OCI-LY3 (cell line): ENCODE measurements around the gene LCE2A.
A peak's percentile ranks its signal among the peaks of the same experiment; 100 is the strongest.

Source experiments
- H2AFZ ChIP-seq: fragments of 200-600, 300-600 bp; shearing (Covaris generic); 2 replicates; pipeline ENCODE4 v1.6.0; 2014; ENCODE audit warnings: antibody characterized with exemption, low read depth, low read length
- H3K27ac ChIP-seq: fragments of 200-600, 300-600 bp; sonication (generic); 2 replicates; pipeline ENCODE4 v1.5.1; 2014; ENCODE audit warnings: mild to moderate bottlenecking, low read length, moderate library complexity, mixed read lengths
- H3K27me3 ChIP-seq: fragments of 200-600, 300-600 bp; sonication (generic); 2 replicates; pipeline ENCODE4 v1.6.1; 2014; ENCODE audit warnings: low read depth, low read length, mixed read lengths
- H3K36me3 ChIP-seq: fragments of 200-600, 300-600 bp; sonication (generic); replicated peaks from 2 replicates; pipeline ENCODE3; 2014; ENCODE audit warnings: low read depth, low read length, mixed read lengths
- H3K4me1 ChIP-seq: fragments of 300-600, 200-600 bp; sonication (generic); 2 replicates; pipeline ENCODE4 v1.6.1; 2014; ENCODE audit warnings: low read length, mixed read lengths
- H3K4me2 ChIP-seq: fragments of 200-600, 300-600 bp; sonication (generic); 2 replicates; pipeline ENCODE4 v1.6.1; 2014; ENCODE audit warnings: low read length, mixed read lengths
- H3K4me3 ChIP-seq: fragments of 300-600, 200-600 bp; sonication (generic); 2 replicates; pipeline ENCODE4 v1.5.1; 2014; ENCODE audit warnings: antibody characterized with exemption, mild to moderate bottlenecking, low read length, moderate library complexity
- H3K79me2 ChIP-seq: fragments of 300-600, 200-600 bp; shearing (Covaris generic); 2 replicates; pipeline ENCODE4 v1.6.1; 2014; ENCODE audit warnings: mild to moderate bottlenecking, low read length, mixed read lengths
- H3K9ac ChIP-seq: fragments of 300-600, 200-600 bp; shearing (Covaris generic); 2 replicates; pipeline ENCODE4 v1.6.0; 2014; ENCODE audit warnings: mild to moderate bottlenecking, low read length, moderate library complexity
- H3K9me3 ChIP-seq: fragments of 200-600, 300-600 bp; shearing (Covaris generic); 2 replicates; pipeline ENCODE4 v1.6.1; 2014; ENCODE audit warnings: low read length, mixed read lengths; ENCODE audit not compliant: insufficient read depth
- H4K20me1 ChIP-seq: fragments of 200-600, 300-600 bp; sonication (generic); 2 replicates; pipeline ENCODE4 v1.6.1; 2016; ENCODE audit warnings: low read length, mixed read lengths; ENCODE audit not compliant: insufficient read depth
- EZH2phosphoT487 ChIP-seq: fragments of 200-600 bp; shearing (Covaris generic); IDR thresholded peaks from 2 replicates; pipeline ENCODE4 v1.6.1; 2018; ENCODE audit warnings: antibody characterized with exemption, mixed run types, low read depth
- TF ChIP-seq, protein P1 (sequence below): fragments of 200-600, 300-600 bp; sonication (generic); IDR thresholded peaks from 2 replicates; pipeline ENCODE4 v1.5.1; 2014; ENCODE audit warnings: antibody characterized with exemption, low read length, low read depth

The LCE2A gene

GRCh38 chr1:152728986-152729385 is 30.8 kb downstream of the LCE2A start:
- TF ChIP-seq, protein P1, sequence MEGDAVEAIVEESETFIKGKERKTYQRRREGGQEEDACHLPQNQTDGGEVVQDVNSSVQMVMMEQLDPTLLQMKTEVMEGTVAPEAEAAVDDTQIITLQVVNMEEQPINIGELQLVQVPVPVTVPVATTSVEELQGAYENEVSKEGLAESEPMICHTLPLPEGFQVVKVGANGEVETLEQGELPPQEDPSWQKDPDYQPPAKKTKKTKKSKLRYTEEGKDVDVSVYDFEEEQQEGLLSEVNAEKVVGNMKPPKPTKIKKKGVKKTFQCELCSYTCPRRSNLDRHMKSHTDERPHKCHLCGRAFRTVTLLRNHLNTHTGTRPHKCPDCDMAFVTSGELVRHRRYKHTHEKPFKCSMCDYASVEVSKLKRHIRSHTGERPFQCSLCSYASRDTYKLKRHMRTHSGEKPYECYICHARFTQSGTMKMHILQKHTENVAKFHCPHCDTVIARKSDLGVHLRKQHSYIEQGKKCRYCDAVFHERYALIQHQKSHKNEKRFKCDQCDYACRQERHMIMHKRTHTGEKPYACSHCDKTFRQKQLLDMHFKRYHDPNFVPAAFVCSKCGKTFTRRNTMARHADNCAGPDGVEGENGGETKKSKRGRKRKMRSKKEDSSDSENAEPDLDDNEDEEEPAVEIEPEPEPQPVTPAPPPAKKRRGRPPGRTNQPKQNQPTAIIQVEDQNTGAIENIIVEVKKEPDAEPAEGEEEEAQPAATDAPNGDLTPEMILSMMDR = no peak
- TF ChIP-seq EZH2phosphoT487 = no peak
- Histone ChIP-seq H2AFZ (no peak overlapping the region), H3K27ac (no peak overlapping the region), H4K20me1 (no peaks in the 10 kb centered on the region), H3K36me3 (no peaks in the 10 kb centered on the region), H3K4me1 (no peaks in the 10 kb centered on the region), H3K4me2 (no peak overlapping the region), H3K4me3 (no peak overlapping the region), H3K9ac (no peak overlapping the region), H3K79me2 (no peaks in the 10 kb centered on the region), H3K27me3 (peaks cover 32% of the 10 kb centered on the region), H3K9me3 (no peaks in the 10 kb centered on the region)

GRCh38 chr1:152735648-152736047 is 37.5 kb downstream of the LCE2A start:
- Histone ChIP-seq H3K79me2 (no peaks in the 10 kb centered on the region), H2AFZ (no peak overlapping the region), H3K27ac (no peak overlapping the region), H3K4me2 (no peak overlapping the region), H4K20me1 (no peaks in the 10 kb centered on the region), H3K9ac (no peak overlapping the region), H3K36me3 (no peaks in the 10 kb centered on the region), H3K9me3 (no peaks in the 10 kb centered on the region), H3K4me1 (no peaks in the 10 kb centered on the region), H3K27me3 (peaks cover 49% of the 10 kb centered on the region), H3K4me3 (no peak overlapping the region)
- TF ChIP-seq, protein P1 = peak; percentile 49
- no peak for TF ChIP-seq EZH2phosphoT487

DNA sequence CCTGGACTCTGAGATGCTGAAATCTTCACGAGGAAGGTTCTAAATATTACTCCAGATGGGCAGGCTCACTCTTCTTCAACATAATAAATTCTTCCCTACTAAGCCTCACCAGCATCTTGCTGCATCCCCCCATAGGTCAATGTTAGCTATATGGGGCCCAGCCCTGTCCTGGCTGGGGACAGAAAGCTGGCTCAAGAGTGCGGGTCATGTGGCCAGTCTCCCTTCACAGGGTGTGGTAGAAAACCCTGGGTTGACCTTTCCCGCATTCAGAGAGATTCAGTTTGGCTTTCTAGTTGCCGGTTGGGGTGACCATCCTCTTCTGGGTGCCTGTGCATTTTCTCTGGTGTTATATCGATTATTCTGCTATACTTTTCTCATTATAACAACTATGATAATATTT is 39.9 kb downstream of the LCE2A start:
- no peak overlapping the region for H3K4me2 ChIP-seq
- H3K27me3 ChIP-seq = peaks cover 60% of the 10 kb centered on the region
- no peak for TF ChIP-seq EZH2phosphoT487
- TF ChIP-seq, protein P1 = no peak
- no peak overlapping the region for H3K9ac ChIP-seq
- no peak overlapping the region for H3K27ac ChIP-seq
- no peaks in the 10 kb centered on the region for H3K36me3 ChIP-seq
- H3K79me2 ChIP-seq = no peaks in the 10 kb centered on the region
- no peak overlapping the region for H2AFZ ChIP-seq
- H4K20me1 ChIP-seq = no peaks in the 10 kb centered on the region
- H3K4me3 ChIP-seq = no peak overlapping the region
- H3K4me1 ChIP-seq = no peaks in the 10 kb centered on the region
- no peaks in the 10 kb centered on the region for H3K9me3 ChIP-seq

DNA sequence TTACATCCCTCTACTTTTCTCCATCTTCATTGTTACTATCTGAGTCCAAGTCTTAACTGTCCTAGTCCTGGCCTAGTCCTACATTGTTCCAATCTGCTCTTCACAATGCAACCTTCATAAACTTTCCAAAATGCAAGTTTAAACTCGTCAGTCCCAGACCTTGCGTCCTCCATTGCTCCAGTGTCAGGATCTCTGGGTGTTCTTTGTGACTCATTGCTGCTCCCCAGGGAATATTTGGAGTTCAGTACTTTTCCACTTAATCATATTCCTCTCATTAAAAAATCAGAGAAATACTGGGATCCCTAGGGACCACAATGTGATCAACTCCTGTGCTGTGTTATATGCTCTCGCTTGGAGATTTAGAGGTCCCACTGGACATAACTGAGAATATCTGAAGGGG is 41.7 kb downstream of the LCE2A start:
- Histone ChIP-seq H2AFZ (no peak overlapping the region), H3K36me3 (no peaks in the 10 kb centered on the region), H3K9ac (no peak overlapping the region), H3K27ac (no peak overlapping the region), H3K9me3 (no peaks in the 10 kb centered on the region), H3K27me3 (peaks cover 57% of the 10 kb centered on the region), H4K20me1 (no peaks in the 10 kb centered on the region), H3K4me2 (no peak overlapping the region), H3K4me1 (no peaks in the 10 kb centered on the region), H3K4me3 (no peak overlapping the region), H3K79me2 (no peaks in the 10 kb centered on the region)
- TF ChIP-seq EZH2phosphoT487 = no peak
- TF ChIP-seq, protein P1 = no peak
